ENCODE results near the gene ACTL10. TPM values are rescaled to one million over a fixed set of nuclear protein-coding genes. Genes with fewer than 3 reads are reported as not detected.

The ACTL10 gene
- total and polyA plus RNA-seq, 2 of the 13 experiments (the other 11 are each of a cell fraction or from before 2014, with no cell fraction given) = not detected

DNA sequence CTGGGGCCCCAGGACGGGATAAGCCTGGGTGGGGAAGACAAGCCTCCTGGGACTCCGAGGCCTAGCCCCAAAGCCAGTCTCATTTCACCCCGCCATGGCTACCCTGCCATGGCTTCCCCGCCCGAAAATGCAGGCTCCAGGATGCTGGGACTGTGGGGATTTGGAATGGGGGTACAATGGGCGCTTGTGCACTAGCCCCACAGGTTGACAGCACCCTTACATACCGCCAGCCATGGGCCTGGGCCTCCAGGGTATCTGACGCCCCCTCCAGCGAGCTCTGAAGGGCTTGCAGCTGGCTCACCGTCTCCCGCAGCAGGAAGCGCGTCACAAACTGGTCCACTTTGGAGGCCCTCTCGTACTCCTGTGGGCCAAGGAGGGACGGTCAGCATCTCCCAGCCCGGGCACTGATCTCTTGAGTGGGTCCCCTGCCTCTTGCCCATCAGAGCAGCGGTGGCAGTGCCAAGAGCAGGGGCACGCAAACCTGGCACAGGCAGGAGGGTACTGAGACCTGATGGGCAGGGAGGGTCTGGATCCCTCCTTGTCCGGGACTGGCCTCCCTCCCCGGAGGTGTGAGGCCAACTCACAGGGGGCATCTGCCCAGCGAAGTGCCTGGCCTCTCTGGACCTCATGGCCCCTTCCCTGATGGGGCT is 6.6 kb upstream of the ACTL10 start (continued):
- TF ChIP-seq, protein P1, sequence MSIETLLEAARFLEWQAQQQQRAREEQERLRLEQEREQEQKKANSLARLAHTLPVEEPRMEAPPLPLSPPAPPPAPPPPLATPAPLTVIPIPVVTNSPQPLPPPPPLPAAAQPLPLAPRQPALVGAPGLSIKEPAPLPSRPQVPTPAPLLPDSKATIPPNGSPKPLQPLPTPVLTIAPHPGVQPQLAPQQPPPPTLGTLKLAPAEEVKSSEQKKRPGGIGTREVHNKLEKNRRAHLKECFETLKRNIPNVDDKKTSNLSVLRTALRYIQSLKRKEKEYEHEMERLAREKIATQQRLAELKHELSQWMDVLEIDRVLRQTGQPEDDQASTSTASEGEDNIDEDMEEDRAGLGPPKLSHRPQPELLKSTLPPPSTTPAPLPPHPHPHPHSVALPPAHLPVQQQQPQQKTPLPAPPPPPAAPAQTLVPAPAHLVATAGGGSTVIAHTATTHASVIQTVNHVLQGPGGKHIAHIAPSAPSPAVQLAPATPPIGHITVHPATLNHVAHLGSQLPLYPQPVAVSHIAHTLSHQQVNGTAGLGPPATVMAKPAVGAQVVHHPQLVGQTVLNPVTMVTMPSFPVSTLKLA (IDR thresholded peaks at IDR 0.05) = no peak
- TF ChIP-seq ZNF552 (CRISPR knock-in tag; IDR thresholded peaks at IDR 0.05; ENCODE audit: borderline replicate concordance) (0 out of 2 replicates have a peak, but pooled peaks have one; percentile 22), CEBPB (IDR thresholded peaks at IDR 0.05; ENCODE audit: borderline replicate concordance, low read depth, low read length) (no peak), ZNF263 (CRISPR knock-in tag; IDR thresholded peaks at IDR 0.05) (no peak), POLR2G (IDR thresholded peaks at IDR 0.05; ENCODE audit: low read depth, low read length) (peak; percentile 2; the same call in 1 of the 2 replicates), KDM1A (CRISPR knock-in tag; IDR thresholded peaks at IDR 0.05) (no peak), ZNF891 (CRISPR knock-in tag; IDR thresholded peaks at IDR 0.05) (no peak)

DNA sequence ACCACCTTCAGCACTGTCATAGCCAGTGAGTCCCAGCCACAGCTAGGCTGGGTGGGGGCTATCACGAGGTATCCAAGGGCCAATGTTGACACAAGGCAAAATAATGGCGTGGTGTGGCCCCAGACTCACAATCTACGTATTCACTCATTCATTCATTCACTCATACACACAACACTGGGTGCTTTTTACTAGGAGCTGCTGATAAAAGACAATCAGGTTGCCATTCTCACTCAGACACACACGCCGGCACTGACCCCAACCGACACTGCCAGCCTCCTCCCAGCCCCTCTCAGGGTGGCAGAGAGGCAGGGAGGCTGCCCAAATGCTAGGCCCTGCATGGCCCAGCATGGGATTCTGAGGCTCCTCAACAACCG is 6.1 kb upstream of the ACTL10 start:
- peaks cover 40 to 47% of the 10 kb centered on the region in 2 experiments for H3K36me3 ChIP-seq (replicated peaks in 1 of 2; ENCODE audit: control insufficient read depth in 1 of 2, insufficient read depth in 2 of 2, low read length in 2 of 2)
- WGBS (ENCODE audit: low lambda C conversion rate) = 94% methylated on average over 7 of the region's 7 CpGs
- no peak overlapping the region for H3K4me3 ChIP-seq (replicated peaks in 1 of 3; ENCODE audit: insufficient read depth in 1 of 3, low read depth in 2 of 3, low read length in 3 of 3)
- H2AFZ ChIP-seq (ENCODE audit: low read length) = no peak overlapping the region
- no peaks in the 10 kb centered on the region for H4K20me1 ChIP-seq (ENCODE audit: insufficient read depth, low read length)
- TF ChIP-seq SSRP1 (CRISPR knock-in tag; IDR thresholded peaks at IDR 0.05) (0 out of 2 replicates have a peak, but pooled peaks have one; percentile 69), HMGA1 (CRISPR knock-in tag; conservative IDR thresholded peaks at IDR 0.05) (no peak), POLR2A (IDR thresholded peaks at IDR 0.05; ENCODE audit: insufficient read depth in 1 of 2, low read depth in 2 of 2, low read length in 2 of 2) (0 out of 4 replicates have a peak, but pooled peaks have one; percentile 29 to 30)
- ChIA-PET CTCF (ENCODE audit: low intra/inter-chr PET ratio, low total read pairs) (no interaction called here), POLR2A (no interaction called here)
- in situ Hi-C loops (cut with HindIII; ENCODE audit: extremely low pct_ligation_motif_present, low pct_unique_long_range_greater_than_20kb) (no loop called here), intact Hi-C loops (cut with micrococcal nuclease; ENCODE audit: unreplicated experiment) (loop anchor here (5.0 kb wide), 1 partner anchor 258 kb away; the partner anchor contains the start of gene CDK5RAP1)
- no peak overlapping the region for H3K9ac ChIP-seq (ENCODE audit: insufficient read depth, low read depth, low read length)
- H3K4me1 ChIP-seq (ENCODE audit: insufficient read depth, low read length) = peaks cover 28% of the 10 kb centered on the region
- H3K79me2 ChIP-seq (ENCODE audit: insufficient read depth, low read length) = peaks cover 8% of the 10 kb centered on the region
- no peaks in the 10 kb centered on the region for H3K9me3 ChIP-seq (ENCODE audit: low read length)
- DNase-seq (ENCODE audit: low spot score) (no peak), ATAC-seq (no peak), FAIRE-seq (no peak)
- no peaks in the 10 kb centered on the region; a peak in 1 of 5 replicates for H3K27me3 ChIP-seq (ENCODE audit: control insufficient read depth in 1 of 2, insufficient read depth in 2 of 2, low read length in 2 of 2)
- BruUV-seq (replicated peaks) = no TSS peak
- H3K4me2 ChIP-seq (ENCODE audit: low read depth, low read length) = no peak overlapping the region
- no peak overlapping the region for H3K27ac ChIP-seq (ENCODE audit: extremely low read length, insufficient read depth, low read length)
